Upper lobe of left lung (tissue), 4 donors: ENCODE results near the gene CCND1.

Experiments
- CTCF ChIP-seq, 6 experiments: fragments of 450-650 bp in 4 of 6; fragments of 200-600 bp in 2 of 6; sonication (generic) in 2 of 6; IDR thresholded peaks; one replicate each; pipeline ENCODE4 v1.5.1; 2016 to 2019; ENCODE audit warnings: antibody characterized with exemption in 6 of 6
- POLR2A ChIP-seq, 4 donors: fragments of 450-650 bp; IDR thresholded peaks; one replicate each; pipeline ENCODE4 v1.5.1; 2016 to 2017; ENCODE audit warnings: antibody characterized with exemption in 4 of 4, mild to moderate bottlenecking in 2 of 4
- POLR2AphosphoS5 ChIP-seq, 2 donors: sonication (generic); formaldehyde crosslinking; IDR thresholded peaks; one replicate each; pipeline ENCODE4 v1.5.1; 2017; ENCODE audit warnings: antibody characterized with exemption in 2 of 2

- TF ChIP-seq POLR2A (IDR thresholded peaks at IDR 0.05) (no peak), CTCF (IDR thresholded peaks at IDR 0.05) (no peak), POLR2AphosphoS5 (IDR thresholded peaks at IDR 0.05) (no peak)
Observed at GRCh38 chr11:69696749-69697468, 56.0 kb downstream of the CCND1 start.
